K562 (cell line): Measurements from ENCODE around the gene NEK1. TPM values are rescaled to one million over a fixed set of nuclear protein-coding genes. Genes with fewer than 3 reads are reported as not detected.
A peak's percentile ranks its signal among the peaks of the same experiment; 100 is the strongest.

ENCODE experiments used
- EHMT2 ChIP-seq: fragments of 450-650 bp; IDR thresholded peaks from 2 replicates; pipeline ENCODE4 v1.6.1; 2018; ENCODE audit warnings: antibody characterized with exemption
- EP400 ChIP-seq: fragments of 450-650 bp; IDR thresholded peaks from 2 replicates; pipeline ENCODE4 v1.6.1; 2017; ENCODE audit warnings: antibody characterized with exemption, mild to moderate bottlenecking, moderate library complexity
- NR4A1 ChIP-seq, 2 experiments: fragments of 250-450 bp in 1 of 2; fragments of 450-650 bp in 1 of 2; sonication (Bioruptor Pico) in 1 of 2; IDR thresholded peaks; 2 replicates each; pipeline versions ENCODE4 v1.4.0 to v1.6.1; 2016 to 2020; ENCODE audit warnings: mild to moderate bottlenecking in 2 of 2, missing compliant biosample characterization in 1 of 2, missing genetic modification characterization in 1 of 2, moderate library complexity in 1 of 2
- POLR2B ChIP-seq: fragments of 450-650 bp; IDR thresholded peaks from 2 replicates; pipeline ENCODE4 v1.6.1; 2018; ENCODE audit warnings: low read depth; ENCODE audit not compliant: partially characterized antibody
- polyA plus RNA-seq, 8 experiments: library from polyadenylated mRNA; depleted of rRNA in 4 of 8; stranded (reverse) in 5 of 8; unstranded in 3 of 8; fragments of >200 nt; fragmentation: Nextera tagmentation in 2 of 8; fragmentation: Illumina TruSeq in 1 of 8; extraction: Ambion mirVana in 2 of 8; extraction: Trizol in 1 of 8; gene quantifications; 2 replicates each; pipeline versions ENCODE4 v1.2.1 to v1.2.3, GENCODE V29; 2011 to 2014; ENCODE audit warnings: inconsistent platforms in 1 of 8, missing spikeins in 1 of 8
- total RNA-seq, 7 experiments: library from RNA; depleted of rRNA in 6 of 7; stranded (reverse); fragments of >200 nt in 6 of 7; fragmentation: Illumina TruSeq in 2 of 7; extraction: Trizol in 2 of 7; gene quantifications; 2 replicates each; pipeline versions ENCODE4 v1.2.1 to v1.2.3, GENCODE V29; 2011 to 2021; ENCODE audit warnings: low replicate concordance in 1 of 7
- TF ChIP-seq, protein P1 (sequence below): fragments of 450-650 bp; formaldehyde crosslinking; IDR thresholded peaks from 2 replicates; pipeline ENCODE4 v1.4.0; 2022; ENCODE audit warnings: missing genetic modification characterization
- TF ChIP-seq, protein P2 (sequence below): fragments of 450-650 bp; IDR thresholded peaks from 2 replicates; pipeline ENCODE4 v1.6.1; 2016; ENCODE audit warnings: low read depth
- TF ChIP-seq, protein P3 (sequence below): fragments of 200-800 bp; sonication (Bioruptor generic); IDR thresholded peaks from 2 replicates; pipeline ENCODE4 v1.6.1; 2017; ENCODE audit warnings: missing genetic modification characterization, missing compliant biosample characterization
- TF ChIP-seq, protein P4 (sequence below): sonication (generic); formaldehyde crosslinking; IDR thresholded peaks from 2 replicates; pipeline ENCODE4 v1.8.1; 2023; ENCODE audit warnings: missing genetic modification reagents, mild to moderate bottlenecking, borderline replicate concordance

Gene NEK1
- total and polyA plus RNA-seq, 9 of the 15 experiments (the other 6 are each of a cell fraction or from before 2014, with no cell fraction given), result 6.2 to 15.7 (median 10.3) TPM

DNA sequence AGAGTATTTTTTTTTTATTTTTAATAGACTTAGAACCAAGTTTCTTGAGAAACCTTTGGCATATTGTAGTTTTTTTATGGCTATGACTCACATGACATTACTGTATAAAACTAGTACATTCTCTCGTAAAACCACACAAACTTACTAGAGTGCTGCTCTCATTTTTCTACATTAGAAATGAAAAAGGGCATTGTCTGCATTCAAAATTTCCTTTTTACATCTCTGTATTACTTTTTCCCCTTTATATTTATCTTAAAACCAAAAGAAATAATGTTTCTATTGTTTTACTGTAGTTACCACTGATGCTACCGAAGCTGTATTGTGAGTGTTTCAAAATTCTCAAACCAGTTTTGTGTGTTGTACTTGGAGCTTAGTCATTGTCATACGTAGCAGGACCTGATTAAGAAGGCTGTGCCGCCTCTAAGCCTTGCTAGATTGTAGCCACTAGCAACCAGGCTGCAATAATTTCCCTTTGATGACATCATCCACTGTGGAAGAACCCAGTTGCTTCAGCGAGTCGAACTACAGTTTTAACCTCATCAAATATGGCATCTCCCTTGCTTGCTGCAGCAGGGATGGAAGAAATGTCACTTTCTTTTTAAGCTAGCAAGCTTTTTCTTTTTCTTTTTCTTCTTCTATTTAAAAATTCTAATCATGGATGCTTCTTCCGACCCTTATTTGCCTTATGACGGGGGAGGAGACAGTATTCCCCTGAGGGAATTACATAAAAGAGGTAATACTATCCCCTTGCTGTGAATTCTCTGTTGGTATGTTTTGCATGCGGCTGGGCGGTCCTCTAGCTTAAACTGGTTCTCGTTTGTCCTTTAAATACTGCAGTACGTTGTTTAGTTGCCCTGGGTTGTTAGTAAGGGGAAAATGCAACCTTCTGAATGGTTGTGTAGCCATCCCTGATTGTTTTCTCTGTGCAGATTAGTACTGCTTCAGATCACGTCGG is 47.6 kb upstream of the NEK1 start (continued):
- TF ChIP-seq NR4A1 (CRISPR knock-in tag; IDR thresholded peaks at IDR 0.05) (no peak), NR4A1 (tag; IDR thresholded peaks at IDR 0.05) (peak; percentile 73; the same call in 1 of the 2 replicates), EP400 (peak; percentile 88), EHMT2 (no peak; the same call in 1 of the 2 replicates), POLR2B (peak; percentile 95)
- TF ChIP-seq, protein P1, sequence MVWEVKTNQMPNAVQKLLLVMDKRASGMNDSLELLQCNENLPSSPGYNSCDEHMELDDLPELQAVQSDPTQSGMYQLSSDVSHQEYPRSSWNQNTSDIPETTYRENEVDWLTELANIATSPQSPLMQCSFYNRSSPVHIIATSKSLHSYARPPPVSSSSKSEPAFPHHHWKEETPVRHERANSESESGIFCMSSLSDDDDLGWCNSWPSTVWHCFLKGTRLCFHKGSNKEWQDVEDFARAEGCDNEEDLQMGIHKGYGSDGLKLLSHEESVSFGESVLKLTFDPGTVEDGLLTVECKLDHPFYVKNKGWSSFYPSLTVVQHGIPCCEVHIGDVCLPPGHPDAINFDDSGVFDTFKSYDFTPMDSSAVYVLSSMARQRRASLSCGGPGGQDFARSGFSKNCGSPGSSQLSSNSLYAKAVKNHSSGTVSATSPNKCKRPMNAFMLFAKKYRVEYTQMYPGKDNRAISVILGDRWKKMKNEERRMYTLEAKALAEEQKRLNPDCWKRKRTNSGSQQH (CRISPR knock-in tag), result no peak
- TF ChIP-seq, protein P2, sequence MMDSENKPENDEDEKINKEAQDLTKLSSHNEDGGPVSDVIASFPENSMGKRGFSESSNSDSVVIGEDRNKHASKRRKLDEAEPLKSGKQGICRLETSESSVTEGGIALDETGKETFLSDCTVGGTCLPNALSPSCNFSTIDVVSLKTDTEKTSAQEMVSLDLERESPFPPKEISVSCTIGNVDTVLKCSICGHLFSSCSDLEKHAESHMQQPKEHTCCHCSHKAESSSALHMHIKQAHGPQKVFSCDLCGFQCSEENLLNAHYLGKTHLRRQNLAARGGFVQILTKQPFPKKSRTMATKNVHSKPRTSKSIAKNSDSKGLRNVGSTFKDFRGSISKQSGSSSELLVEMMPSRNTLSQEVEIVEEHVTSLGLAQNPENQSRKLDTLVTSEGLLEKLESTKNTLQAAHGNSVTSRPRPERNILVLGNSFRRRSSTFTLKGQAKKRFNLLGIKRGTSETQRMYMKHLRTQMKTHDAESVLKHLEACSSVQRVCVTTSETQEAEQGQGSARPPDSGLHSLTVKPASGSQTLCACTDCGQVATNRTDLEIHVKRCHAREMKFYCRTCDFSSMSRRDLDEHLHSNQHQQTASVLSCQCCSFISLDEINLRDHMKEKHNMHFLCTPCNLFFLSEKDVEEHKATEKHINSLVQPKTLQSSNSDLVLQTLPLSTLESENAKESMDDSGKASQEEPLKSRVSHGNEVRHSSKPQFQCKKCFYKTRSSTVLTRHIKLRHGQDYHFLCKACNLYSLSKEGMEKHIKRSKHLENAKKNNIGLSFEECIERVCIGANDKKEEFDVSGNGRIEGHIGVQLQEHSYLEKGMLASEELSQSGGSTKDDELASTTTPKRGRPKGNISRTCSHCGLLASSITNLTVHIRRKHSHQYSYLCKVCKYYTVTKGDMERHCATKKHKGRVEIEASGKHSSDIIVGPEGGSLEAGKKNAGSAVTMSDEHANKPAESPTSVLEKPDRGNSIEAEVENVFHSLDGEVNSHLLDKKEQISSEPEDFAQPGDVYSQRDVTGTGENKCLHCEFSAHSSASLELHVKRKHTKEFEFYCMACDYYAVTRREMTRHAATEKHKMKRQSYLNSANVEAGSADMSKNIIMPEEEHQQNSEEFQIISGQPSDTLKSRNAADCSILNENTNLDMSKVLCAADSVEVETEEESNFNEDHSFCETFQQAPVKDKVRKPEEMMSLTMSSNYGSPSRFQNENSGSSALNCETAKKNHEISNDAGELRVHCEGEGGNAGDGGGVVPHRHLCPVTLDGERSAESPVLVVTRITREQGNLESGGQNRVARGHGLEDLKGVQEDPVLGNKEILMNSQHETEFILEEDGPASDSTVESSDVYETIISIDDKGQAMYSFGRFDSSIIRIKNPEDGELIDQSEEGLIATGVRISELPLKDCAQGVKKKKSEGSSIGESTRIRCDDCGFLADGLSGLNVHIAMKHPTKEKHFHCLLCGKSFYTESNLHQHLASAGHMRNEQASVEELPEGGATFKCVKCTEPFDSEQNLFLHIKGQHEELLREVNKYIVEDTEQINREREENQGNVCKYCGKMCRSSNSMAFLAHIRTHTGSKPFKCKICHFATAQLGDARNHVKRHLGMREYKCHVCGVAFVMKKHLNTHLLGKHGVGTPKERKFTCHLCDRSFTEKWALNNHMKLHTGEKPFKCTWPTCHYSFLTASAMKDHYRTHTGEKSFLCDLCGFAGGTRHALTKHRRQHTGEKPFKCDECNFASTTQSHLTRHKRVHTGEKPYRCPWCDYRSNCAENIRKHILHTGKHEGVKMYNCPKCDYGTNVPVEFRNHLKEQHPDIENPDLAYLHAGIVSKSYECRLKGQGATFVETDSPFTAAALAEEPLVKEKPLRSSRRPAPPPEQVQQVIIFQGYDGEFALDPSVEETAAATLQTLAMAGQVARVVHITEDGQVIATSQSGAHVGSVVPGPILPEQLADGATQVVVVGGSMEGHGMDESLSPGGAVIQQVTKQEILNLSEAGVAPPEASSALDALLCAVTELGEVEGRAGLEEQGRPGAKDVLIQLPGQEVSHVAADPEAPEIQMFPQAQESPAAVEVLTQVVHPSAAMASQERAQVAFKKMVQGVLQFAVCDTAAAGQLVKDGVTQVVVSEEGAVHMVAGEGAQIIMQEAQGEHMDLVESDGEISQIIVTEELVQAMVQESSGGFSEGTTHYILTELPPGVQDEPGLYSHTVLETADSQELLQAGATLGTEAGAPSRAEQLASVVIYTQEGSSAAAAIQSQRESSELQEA, result 0 out of 2 replicates have a peak, but pooled peaks have one; percentile 15
- TF ChIP-seq, protein P3, sequence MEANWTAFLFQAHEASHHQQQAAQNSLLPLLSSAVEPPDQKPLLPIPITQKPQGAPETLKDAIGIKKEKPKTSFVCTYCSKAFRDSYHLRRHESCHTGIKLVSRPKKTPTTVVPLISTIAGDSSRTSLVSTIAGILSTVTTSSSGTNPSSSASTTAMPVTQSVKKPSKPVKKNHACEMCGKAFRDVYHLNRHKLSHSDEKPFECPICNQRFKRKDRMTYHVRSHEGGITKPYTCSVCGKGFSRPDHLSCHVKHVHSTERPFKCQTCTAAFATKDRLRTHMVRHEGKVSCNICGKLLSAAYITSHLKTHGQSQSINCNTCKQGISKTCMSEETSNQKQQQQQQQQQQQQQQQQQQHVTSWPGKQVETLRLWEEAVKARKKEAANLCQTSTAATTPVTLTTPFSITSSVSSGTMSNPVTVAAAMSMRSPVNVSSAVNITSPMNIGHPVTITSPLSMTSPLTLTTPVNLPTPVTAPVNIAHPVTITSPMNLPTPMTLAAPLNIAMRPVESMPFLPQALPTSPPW (CRISPR knock-in tag), result 0 out of 2 replicates have a peak, but pooled peaks have one; percentile 28
- TF ChIP-seq, protein P4, sequence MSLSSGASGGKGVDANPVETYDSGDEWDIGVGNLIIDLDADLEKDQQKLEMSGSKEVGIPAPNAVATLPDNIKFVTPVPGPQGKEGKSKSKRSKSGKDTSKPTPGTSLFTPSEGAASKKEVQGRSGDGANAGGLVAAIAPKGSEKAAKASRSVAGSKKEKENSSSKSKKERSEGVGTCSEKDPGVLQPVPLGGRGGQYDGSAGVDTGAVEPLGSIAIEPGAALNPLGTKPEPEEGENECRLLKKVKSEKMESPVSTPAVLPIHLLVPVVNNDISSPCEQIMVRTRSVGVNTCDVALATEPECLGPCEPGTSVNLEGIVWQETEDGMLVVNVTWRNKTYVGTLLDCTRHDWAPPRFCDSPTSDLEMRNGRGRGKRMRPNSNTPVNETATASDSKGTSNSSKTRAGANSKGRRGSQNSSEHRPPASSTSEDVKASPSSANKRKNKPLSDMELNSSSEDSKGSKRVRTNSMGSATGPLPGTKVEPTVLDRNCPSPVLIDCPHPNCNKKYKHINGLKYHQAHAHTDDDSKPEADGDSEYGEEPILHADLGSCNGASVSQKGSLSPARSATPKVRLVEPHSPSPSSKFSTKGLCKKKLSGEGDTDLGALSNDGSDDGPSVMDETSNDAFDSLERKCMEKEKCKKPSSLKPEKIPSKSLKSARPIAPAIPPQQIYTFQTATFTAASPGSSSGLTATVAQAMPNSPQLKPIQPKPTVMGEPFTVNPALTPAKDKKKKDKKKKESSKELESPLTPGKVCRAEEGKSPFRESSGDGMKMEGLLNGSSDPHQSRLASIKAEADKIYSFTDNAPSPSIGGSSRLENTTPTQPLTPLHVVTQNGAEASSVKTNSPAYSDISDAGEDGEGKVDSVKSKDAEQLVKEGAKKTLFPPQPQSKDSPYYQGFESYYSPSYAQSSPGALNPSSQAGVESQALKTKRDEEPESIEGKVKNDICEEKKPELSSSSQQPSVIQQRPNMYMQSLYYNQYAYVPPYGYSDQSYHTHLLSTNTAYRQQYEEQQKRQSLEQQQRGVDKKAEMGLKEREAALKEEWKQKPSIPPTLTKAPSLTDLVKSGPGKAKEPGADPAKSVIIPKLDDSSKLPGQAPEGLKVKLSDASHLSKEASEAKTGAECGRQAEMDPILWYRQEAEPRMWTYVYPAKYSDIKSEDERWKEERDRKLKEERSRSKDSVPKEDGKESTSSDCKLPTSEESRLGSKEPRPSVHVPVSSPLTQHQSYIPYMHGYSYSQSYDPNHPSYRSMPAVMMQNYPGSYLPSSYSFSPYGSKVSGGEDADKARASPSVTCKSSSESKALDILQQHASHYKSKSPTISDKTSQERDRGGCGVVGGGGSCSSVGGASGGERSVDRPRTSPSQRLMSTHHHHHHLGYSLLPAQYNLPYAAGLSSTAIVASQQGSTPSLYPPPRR (CRISPR knock-in tag), result no peak
